NCI-H1417 treated with DMSO at 0.1 percent for 48 hours (cell line): ENCODE results near the gene LGI4.
"Not testable (repeated sequence)": the region's sequence is repeated elsewhere in the genome, so short reads cannot be mapped to it uniquely, and the experiment has no call there.

Experiments
- DNase-seq: peaks from one replicate; lab custom pipeline; 2025; lab: John Stamatoyannopoulos, UW

LGI4 gene

DNA sequence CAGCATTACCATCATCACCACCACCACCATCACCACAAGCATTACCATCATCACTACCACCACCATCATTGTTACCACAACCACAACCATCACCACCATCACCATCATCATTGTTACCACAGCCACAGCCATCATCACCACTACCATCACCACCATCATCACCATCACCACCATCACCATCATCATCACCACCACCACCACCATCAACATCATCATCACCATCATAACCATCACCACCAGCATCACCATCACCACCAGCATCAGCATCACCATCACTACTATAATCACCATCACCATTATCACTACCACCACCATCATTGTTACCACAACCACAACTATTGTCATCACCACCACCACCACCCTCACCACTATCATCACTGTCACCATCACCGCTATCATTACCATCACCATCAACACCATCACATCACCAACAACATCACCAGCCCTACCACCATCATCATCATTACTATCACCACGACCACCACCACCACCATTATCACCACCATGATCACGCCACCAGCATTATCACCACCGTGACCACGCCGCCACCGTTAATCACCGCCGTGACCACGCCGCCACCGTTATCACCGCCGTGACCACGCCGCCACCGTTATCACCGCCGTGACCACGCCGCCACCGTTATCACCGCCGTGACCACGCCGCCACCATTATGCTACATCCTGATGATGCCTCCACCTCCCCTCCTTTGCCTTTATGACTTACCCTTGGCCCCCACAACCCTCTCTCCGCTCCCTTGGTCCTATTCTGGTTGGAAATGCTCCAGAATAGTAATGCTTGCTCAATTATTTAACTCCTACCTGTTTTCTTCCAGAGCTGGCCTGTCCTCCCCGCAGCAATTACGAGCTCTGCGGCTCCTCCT is 29.2 kb downstream of the LGI4 start:
- DNase-seq = no peak

DNA sequence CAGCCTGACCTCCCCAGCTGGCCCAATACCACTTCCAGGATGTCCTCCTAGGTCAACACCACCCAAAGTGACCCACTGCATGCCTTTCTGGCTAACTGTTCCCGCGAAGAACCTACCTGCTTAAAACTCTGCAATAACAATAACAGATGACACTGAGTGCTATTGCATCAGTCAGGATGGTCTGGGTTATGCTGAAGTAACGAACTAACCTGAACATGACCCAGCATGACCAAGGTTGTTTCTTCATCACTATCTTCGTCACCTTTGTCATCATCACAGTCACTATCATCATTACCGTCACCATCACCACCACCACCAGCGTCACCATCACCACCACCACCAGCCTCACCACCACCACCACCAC is 29.8 kb downstream of the LGI4 start:
- DNase-seq = no peak

DNA sequence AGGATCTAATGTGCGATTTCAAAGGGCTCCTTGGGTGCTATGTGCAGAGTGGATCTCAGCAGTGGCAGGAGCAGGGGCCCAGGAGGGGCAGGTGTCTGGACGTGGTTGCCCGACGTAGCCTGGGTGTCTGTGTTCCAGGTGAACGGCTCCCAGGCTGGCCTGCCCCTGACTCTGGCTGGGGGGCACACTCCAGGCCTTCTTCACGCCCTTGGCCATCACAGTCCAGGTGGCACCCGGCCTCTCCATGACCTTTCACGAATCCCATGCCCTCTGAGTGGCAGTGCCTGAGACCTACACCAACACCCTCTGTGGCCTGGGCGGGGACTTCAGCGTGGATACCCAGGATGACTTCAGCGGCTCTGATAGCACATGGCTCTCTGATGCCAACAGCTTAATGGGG is 30.5 kb downstream of the LGI4 start:
- DNase-seq = no peak

DNA sequence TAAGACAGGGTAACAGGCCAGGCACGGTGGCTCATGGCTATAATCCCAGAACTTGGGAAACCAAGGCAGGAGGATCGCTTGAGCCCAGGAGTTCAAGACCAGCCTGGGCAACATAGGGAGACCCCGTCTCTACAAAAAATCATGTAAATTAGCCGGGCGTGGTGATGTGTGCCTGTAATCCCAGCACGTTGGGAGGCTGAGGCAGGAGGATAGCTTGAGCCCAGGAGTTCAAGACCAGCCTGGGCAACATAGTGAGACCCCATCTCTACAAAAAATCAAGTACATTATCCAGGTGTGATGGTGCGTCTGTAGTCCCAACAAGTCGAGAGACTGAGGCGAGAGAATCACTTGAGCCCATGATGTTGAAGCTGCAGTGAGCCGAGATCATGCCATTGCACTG is 31.2 kb downstream of the LGI4 start:
- DNase-seq = not testable (repeated sequence)

DNA sequence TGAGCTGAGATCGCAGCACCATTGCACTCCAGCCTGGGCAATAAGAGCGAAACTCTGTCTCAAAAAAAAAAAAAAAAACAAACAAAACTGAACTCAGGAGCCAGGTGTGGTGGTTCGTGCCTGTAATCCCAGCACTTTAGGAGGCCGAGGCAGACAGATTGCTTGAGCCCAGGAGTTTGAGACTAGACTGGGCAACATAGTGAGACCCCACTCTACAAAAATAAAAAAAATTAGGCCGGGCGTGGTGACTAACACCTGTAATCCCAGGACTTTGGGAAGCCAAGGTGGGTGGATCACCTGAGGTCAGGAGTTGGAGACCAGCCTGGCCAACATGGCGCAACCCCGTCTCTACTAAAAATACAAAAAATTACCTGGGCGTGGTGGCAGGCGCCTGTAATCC is 32.9 kb downstream of the LGI4 start:
- not testable (repeated sequence) for DNase-seq

DNA sequence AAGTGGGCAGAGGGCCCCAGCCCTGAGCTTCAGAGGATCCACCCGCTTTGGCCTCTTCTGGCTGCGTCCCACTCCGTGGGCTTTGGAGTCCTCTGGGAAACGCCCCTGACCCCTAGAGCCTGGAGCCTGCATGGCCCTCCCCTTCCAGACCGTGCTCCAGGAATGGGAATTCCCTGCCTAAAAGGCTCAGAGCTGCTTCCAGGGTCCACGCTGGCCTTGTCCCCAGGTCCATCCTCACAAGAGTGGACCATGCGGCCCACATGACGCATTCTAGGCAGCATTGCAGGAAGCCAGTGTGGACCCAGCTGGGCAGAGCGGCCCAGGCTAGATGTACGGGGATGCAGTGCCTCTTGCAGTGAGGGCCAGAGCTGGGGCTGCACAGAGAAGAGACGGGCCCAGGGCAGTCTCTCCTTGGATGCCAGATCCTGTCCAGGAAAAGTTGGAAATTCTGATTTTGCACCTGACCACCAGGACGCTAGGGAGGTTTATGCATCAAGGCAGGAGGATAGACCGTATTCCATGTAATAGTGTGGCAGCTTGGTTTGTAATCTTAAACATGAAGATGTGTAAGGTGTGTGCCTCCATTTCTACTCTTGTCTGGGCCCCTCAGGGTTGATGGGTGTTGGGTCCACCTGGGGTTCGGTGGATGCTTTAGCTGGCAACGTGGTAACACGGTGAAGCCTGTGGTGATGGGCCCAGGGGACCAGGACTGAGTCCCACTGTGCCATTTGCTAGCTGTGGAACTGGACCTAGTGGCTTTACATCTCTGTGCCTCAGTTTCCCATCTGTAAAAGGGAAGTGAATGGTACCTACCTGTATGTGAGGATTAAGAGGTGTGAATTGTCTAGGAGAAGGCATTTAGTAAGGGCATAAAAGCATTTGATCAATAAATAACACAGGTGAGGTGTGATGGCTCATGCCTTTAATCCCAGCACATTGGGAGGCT is 34.0 kb downstream of the LGI4 start:
- DNase-seq = no peak

DNA sequence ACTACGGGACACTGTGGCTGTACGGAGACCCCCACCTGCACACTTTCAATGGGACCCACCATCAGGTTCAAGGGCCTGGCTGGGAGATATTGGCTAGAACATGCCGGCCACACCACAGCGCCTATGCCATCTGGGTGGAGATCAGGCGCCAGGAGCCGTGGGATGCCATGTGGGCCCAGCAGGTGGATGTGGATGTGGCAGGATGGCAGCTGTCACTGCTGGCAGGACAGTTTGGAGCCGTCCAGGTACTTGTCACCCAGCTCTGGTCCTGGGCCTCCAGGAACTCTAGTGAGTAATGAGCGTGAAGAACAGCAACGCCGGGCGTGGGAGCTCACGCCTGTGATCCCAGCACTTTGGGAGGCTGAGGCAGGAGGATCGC is 35.0 kb downstream of the LGI4 start:
- DNase-seq = no peak

DNA sequence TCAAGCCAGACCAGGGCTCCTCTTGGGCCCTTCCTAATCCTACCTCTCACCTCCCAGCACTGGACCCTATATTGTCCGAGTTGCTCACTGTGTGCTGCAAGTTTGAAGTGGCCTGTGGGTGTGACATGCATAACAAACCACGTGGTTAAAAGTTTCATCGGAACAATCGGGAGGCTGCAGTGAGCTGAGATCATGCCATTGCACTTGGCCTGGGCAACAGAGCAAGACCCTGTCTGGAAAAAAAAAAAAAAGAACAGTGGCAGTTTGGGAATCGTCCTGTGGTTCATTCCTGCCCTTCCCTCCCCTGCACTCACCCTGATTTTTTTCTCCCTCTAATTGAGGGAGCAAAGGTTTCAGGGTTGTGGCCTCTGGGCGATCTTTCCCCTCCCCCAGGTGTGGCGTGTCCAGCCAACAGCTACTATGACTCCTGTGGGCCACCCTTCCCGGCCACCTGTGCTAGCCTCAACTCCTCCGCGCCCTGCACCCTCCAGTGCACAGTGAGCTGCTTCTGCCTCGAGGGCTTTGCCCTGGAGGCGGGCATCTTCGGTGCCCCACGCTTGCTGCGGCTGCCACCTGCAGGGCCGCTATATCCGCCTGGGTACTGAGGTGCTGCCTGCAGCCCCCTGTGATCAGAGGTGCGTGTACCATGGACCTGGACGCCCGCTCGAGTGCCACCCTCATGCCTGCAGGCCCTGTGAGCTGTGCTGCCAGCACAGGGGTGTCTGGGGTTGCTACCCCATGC is 35.5 kb downstream of the LGI4 start:
- no peak for DNase-seq

DNA sequence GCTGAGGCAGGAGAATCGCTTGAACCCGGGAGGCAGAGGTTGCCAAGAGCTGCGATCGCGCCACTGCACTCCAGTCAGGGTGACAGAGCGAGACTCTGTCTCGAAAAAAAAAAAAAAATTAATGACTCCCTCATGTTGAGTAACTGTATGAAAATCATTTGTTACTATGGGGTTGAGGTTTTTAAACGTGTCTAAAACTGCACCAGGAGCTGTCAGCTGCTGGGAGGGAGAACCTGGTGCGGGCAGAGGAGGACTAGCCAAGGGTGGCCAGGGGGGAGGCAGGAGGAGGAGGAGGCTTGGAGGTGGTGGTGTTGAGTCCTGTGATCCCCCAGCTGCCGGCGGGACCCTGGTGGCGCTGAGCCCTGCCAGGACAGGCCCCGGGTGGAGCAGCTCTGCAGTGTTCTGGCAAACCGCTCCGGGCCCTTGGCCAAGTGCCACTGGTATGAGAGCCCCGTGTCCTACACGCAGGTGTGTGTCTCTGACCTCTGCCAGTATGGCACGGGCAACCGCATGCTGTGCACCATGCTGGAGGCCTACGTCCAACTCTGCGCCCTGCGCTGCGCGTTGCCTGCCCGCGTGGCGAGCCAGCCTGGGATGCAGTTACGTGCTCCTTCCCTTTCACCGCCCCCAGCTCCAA is 36.3 kb downstream of the LGI4 start:
- no peak for DNase-seq

DNA sequence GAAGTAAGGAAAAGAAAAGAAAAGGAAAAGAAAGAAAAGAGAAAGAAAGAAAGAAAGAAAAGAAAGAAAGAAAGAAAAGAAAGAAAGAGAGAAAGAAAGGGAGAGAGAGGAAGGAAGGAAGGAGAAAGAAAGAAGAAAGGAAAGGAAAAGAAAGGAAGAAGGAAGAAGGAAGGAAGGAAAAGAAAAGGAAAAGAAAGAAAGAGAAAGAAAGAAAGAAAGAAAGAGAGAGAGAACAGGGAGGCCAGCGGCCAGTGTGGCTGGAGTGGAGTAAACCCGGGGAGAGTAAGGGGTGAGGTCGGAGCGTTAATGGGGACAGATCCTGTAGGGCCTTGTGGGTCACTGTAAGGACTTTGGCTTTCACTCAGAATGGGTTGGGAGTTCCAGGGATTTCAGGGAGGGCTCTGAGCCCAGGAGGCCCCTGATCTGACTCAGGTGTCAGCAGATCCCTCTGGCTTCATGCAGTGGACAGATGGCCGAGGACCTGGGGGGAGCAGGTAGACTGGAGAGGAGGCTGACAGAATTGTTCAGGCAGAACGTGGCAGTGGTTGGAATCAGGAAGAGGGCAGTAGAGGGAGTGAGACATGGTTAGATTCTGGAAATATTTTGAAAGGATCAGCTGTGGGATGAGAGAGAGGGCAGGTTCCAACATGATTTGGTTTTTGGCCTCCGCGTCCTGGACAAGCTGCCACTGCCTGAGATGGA is 39.0 kb downstream of the LGI4 start:
- no peak for DNase-seq

DNA sequence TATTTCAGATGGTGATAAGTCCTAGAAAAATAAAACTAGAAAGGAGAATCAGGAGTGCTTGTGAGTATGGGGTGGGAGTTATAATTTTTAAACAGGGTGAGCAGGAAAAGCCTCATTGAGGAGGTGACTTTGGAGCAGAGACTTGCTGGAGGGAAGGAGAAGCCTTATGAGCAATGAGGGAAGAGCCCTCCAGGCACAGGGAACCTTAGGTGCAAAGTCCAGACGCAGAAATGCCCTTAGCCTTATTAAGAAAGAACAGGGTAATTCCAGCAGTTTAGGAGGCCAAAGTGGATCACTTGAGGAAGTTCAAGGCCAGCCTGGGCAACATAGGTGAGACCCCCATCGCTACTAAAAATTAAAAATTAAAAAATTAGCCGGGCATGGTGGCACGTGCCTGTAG is 40.2 kb downstream of the LGI4 start:
- DNase-seq = no peak

DNA sequence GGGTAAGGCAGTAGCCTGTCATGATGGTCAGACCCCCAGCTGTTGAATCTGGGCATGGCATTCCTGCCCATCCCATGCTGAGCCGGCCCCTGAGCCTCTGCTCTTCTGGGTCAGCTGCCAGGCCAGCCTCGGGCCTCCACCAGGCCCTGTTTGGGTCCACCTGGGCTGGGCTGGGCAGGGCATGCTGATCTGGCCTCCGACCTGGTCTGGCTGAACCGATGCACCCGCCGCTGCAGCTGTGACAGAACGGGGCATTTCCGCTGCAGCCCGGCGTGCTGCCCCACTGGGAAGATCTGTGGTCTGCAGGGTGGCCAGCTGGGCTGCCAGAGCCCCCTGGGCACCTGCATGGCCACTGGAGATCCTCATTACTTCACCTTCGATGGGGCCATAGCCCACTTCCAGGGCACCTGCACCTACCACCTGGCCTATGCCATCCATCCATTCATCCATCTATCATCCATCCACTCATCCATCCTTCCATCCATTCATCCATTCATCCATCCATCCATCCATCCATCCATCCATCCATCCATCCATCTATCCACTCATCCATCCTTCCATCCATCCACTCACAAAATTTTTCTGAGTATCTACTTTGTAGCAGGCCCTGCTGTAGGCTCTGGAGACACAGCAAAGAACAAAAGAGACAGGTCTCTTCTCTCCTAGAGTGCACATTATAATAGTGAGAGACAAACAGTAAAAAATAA is 40.8 kb downstream of the LGI4 start:
- DNase-seq = no peak

DNA sequence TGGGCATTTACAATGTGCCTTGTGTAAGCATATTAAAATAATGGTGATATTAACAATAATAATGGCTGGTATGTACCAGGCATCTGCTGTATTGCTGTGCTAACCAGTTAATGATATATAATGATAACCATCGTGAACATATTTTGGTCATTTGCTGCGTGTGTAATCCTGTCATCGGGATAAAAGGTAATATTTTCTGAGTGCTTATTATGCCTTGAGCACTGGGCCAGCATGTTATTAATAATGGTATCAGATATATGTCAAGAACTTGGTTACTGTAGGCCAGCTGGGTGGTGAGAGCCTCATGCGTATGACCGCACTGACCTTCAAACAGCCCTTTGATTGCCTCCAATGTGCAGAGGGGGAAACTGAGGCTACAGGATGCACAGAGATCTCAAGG is 41.4 kb downstream of the LGI4 start:
- DNase-seq = no peak

DNA sequence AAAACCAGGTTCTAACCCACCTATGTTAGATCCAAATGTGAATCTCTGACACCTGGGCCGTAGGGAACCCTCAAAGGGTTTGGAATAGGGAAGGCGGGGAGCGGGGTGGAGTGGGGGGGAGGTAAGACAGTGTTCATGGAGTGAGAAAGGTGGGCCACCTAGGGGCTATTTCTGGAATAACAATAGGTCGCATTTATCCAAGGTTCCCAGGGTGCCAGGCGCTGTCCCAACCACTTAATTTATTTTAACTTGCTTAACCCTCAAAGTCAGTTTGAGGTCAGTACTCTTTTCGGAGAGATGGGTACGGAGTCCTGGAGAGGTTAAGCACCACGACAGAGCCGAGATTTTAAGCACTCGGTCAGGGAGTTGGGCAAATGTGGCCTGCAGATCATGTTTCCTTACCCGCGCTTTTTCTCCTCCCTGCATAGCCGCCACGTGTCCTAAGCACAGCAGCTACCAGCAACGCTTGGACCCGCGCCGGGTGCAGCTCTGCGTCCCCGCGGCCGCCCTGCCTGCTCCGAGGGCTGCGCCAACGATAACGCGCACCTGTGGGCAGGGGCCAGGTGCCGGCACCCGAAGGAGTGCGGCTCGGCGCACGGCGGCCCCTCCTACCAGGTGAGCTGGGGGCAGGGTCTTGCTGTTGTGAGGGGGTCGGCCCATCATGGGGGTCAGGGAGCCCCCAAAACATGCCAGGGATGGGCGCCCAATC is 44.2 kb downstream of the LGI4 start:
- peak; percentile 8 for DNase-seq

DNA sequence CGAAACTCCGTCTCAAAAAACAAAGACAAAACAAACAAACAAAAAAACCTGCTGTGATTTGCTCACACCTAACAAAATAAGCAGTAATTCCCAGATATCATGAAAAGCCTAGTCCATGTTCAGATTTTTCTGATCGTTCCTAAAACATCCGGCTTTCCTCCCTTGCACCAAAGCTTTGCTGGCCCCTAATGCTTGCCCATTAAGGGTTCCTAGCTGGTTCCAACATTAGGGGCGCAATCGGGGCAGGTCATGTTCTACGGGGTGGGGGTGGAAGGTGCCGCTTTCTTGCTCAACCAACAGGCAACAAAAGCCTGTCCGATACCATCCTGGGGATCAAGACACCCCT is 44.7 kb downstream of the LGI4 start:
- DNase-seq = no peak

DNA sequence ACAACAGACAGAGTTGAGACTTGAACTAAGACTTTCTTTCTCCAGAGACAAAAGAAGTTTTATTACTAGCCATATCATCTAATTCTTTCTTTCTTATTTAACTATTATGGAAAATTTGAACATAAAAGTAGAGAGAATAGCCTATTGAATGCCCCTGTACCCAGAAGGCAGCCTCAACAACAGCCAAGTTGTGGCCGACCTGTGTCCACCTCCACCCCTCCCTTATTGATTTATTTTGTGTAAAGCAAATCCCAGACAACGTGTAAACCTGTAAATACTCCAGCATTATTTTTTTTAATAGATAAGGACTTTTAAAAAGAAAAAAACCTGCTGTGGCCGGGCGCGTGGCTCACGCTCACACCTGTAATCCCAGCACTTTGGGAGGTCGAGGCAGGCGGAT is 45.3 kb downstream of the LGI4 start:
- no peak for DNase-seq

DNA sequence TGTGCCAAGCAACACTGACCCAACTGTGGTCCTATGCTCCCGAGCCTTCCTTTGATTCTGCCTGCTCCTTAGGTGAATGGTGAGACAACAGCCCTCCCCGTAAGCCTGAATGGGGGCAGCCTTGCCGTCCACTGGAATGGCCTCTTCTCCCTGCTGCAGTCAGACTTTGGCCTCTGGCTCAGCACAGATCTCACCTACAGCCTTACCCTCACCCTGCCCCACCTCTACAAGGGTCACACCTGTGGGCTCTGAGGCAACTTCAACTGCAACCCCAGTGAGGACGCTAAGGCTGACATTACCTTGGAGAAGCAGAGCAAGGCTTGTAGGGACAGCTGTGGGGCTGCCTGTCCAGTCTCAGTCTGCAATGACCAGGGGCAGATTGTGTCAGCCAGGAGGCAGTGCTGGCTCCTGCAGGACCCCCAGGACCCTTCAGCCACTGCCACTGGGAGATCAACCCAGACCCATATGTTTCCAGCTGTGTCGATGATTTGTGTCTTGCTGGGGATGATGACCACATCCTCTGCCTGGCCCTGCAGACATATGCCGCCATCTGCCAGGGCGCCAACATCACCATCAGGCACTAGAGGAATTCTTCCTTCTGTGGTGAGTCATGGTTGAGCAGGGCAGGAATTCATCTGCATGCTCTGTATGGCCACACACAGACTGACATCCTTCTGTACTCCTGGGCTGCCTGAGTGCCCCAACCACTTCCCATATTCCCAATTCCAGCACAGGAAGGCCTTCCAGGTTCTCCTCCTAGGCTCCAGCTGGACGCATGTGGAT is 46.5 kb downstream of the LGI4 start:
- DNase-seq = no peak

DNA sequence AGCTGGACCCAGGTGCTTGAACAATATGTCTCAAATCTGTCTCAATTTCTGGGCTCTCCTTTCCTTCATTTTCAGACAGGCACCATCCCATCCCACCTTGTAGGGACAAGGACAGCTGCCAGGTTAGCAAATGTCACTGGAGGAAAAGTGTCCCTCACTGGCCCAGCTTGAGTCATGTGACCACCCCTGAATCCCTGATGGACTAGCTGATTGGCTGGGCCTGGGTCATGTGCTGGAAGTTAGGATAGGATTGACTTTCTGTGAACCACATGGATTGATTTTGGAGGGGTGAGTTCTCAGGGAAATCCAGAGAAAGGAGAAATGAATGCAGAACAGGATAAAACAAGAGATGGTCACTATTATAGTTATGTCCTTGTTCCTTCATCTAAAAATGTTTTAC is 47.5 kb downstream of the LGI4 start:
- DNase-seq = no peak

DNA sequence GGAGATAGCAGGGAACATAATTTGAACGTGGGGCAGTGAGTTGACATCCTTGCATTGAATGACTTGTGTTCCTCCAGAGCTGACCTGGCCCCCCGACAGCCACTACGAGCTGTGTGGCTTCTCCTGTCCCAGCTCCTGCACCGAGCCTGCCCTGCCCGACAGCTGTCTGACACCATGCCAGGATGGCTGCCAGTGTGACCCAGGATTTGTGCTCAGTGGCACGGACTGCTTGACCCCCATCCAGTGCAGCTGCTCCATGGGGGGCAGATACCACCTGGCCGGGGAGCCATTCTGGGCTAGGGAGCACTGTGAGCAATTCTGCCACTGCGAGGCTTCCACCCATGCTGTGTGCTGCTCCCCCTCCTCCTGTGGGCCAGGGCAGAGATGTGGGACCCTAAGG is 48.4 kb downstream of the LGI4 start:
- no peak for DNase-seq
